CD4-positive, alpha-beta T cell treated with Interferon gamma for 1 hour (primary cell): Measurements from ENCODE around the gene LYZL1.
"Not testable (repeated sequence)": the region's sequence is repeated elsewhere in the genome, so short reads cannot be mapped to it uniquely, and the experiment has no call there.

ENCODE experiments used
- DNase-seq: peaks from one replicate; pipeline ENCODE4 v3.0.0-alpha.2; 2020

The LYZL1 gene

GRCh38 chr10:29288906-29289305, at the start of gene LYZL1:
Gene LYZL1 (plus strand): TSS chr10:29289070. CDS start chr10:29291868, 2,798 bp downstream.
- DNase-seq, result not testable (repeated sequence)

- no peak for DNase-seq
Measured at GRCh38 chr10:29239569-29240472, 49.0 kb upstream of the LYZL1 start.

- DNase-seq, result no peak
Measured at GRCh38 chr10:29240986-29241660, 47.7 kb upstream of the LYZL1 start.

- DNase-seq, result no peak
Measured at GRCh38 chr10:29241925-29242324, 46.9 kb upstream of the LYZL1 start.

GRCh38 chr10:29243066-29243465, 45.8 kb upstream of the LYZL1 start:
- no peak for DNase-seq

- DNase-seq, result no peak
Measured at GRCh38 chr10:29243750-29244149, 45.1 kb upstream of the LYZL1 start.

- no peak for DNase-seq
Measured at GRCh38 chr10:29244978-29245377, 43.9 kb upstream of the LYZL1 start.

- DNase-seq, result no peak
Measured at GRCh38 chr10:29245476-29245875, 43.4 kb upstream of the LYZL1 start.

GRCh38 chr10:29246449-29246848, 42.4 kb upstream of the LYZL1 start:
- no peak for DNase-seq

- no peak for DNase-seq
Measured at GRCh38 chr10:29248158-29248557, 40.7 kb upstream of the LYZL1 start.

GRCh38 chr10:29249018-29249417, 39.9 kb upstream of the LYZL1 start:
- DNase-seq, result no peak

- no peak for DNase-seq
Measured at GRCh38 chr10:29250066-29250465, 38.8 kb upstream of the LYZL1 start.

- no peak for DNase-seq
Measured at GRCh38 chr10:29252811-29253689, 35.8 kb upstream of the LYZL1 start.

GRCh38 chr10:29253690-29254029, 35.2 kb upstream of the LYZL1 start:
- DNase-seq, result no peak

- no peak for DNase-seq
Measured at GRCh38 chr10:29254123-29255046, 34.5 kb upstream of the LYZL1 start.

- no peak for DNase-seq
Measured at GRCh38 chr10:29255104-29255503, 33.8 kb upstream of the LYZL1 start.

- DNase-seq, result no peak
Measured at GRCh38 chr10:29256019-29256418, 32.9 kb upstream of the LYZL1 start.

- DNase-seq, result no peak
Measured at GRCh38 chr10:29256586-29256985, 32.3 kb upstream of the LYZL1 start.

- DNase-seq, result no peak
Measured at GRCh38 chr10:29257106-29257783, 31.6 kb upstream of the LYZL1 start.

- DNase-seq, result no peak
Measured at GRCh38 chr10:29257784-29258135, 31.1 kb upstream of the LYZL1 start.

- no peak for DNase-seq
Measured at GRCh38 chr10:29259498-29259897, 29.4 kb upstream of the LYZL1 start.

- DNase-seq, result no peak
Measured at GRCh38 chr10:29263506-29263905, 25.4 kb upstream of the LYZL1 start.
